Retinal pigment epithelial cell (primary cell): Measurements from ENCODE around the gene CSMD2.

Experiments used
- DNase-seq: peaks from one replicate; pipeline ENCODE4 v3.0.0-alpha.2; 2010; ENCODE audit warnings: low read depth
- H3K4me3 ChIP-seq: 2 replicates; pipeline ENCODE4 v1.5.1; 2011; ENCODE audit warnings: mild to moderate bottlenecking, low read length, control low read depth, moderate library complexity
- TF ChIP-seq, protein P1 (sequence below): conservative IDR thresholded peaks from 2 replicates; pipeline ENCODE4 v1.5.1; 2011; ENCODE audit warnings: low read depth, low read length, control low read depth, inconsistent platforms

The CSMD2 gene

DNA sequence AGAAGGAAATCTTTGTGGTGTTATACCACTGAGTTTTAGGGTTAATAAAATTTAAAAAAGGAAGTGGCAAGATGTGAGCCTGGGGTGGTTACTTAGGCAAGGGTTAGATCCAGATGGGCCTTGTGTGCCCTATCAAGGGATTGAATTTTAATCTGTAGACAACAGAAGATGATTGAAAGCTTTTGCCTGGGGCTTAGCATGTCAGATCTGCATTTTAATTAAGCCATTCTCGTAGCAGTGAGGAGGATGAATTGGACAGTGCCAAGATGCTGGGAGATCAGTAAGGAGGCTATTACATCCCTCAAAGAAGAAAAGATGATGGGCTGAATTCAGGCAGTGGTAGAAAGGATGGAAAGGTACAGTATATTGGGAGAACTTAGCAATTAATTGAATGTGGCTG is 258.9 kb downstream of the CSMD2 start:
- no peak overlapping the region for H3K4me3 ChIP-seq
- TF ChIP-seq, protein P1, sequence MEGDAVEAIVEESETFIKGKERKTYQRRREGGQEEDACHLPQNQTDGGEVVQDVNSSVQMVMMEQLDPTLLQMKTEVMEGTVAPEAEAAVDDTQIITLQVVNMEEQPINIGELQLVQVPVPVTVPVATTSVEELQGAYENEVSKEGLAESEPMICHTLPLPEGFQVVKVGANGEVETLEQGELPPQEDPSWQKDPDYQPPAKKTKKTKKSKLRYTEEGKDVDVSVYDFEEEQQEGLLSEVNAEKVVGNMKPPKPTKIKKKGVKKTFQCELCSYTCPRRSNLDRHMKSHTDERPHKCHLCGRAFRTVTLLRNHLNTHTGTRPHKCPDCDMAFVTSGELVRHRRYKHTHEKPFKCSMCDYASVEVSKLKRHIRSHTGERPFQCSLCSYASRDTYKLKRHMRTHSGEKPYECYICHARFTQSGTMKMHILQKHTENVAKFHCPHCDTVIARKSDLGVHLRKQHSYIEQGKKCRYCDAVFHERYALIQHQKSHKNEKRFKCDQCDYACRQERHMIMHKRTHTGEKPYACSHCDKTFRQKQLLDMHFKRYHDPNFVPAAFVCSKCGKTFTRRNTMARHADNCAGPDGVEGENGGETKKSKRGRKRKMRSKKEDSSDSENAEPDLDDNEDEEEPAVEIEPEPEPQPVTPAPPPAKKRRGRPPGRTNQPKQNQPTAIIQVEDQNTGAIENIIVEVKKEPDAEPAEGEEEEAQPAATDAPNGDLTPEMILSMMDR: no peak
- DNase-seq: no peak

DNA sequence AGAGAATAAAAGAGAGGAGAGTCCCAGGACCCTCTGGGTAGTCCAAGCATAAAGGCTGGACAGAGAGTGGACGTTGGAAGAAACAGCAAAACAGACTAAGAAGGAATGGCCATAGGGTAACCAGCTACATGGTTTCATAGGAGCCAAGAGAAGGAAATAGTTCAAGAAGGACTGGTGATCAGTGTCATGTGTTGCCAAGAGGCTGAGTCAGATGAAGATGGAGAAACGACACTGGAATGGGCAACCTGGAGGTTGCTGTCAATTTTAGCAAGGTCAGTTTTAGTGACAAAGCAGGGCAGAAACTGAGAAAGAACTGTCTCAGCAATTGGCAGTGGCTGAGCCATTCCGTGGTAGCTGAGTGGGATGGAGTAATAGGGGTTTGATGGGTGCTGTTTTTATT is 259.8 kb downstream of the CSMD2 start:
- TF ChIP-seq, protein P1: no peak
- DNase-seq: no peak
- H3K4me3 ChIP-seq: no peak overlapping the region

DNA sequence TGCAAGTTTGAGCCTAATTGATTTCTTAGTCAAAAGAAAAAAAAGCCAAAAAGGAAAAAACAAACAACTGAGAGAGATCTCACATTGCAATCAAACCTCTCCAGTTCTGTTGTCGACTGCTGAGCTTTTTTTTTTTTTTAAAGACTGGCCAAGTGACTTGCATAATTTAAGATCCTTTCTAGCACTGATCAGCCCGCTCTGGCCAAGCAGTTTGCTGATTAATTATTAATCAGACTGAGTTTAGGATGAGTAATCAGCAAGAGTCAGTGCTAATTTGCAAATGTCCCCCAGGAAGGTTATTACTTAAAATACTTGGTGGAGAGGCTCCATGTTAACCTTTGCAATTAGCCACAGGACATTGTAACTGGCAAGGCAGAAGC is 261.8 kb downstream of the CSMD2 start:
- TF ChIP-seq, protein P1: no peak
- no peak overlapping the region for H3K4me3 ChIP-seq
- DNase-seq: no peak

DNA sequence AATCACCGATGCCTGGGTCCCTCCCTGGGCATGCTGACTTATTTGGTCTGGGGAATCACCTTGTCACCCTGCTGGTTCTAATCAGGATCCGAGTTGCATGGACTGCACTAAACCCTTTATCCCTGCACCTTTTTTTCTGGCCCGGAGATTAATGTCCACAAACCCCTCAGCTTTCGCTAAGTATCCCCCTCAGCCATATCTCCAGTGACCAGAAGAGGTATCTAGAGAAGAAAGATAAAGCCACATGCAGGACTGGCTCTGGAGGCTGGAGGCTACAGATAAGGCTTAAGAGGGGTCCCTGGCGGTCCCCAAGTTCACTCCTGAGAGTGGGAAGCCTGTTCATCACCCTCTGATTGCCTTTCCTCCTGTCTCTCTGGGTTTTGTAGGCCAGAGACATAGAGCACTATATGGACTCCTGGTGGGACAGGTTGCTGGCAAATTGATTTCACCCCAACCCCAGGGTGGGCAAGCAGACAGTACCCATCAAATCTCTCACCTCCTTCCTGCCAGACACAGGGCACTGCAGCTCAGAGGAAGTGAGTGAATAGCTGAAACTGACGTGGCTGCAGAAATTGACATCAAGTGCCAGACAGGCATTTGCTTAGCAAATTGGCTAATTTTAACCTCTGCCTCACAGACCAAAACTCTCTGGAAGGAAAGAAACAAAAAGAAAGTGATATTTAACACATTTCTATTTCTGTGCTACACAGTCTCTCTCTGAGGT is 262.4 kb downstream of the CSMD2 start:
- TF ChIP-seq, protein P1: no peak
- no peak overlapping the region for H3K4me3 ChIP-seq
- no peak for DNase-seq

DNA sequence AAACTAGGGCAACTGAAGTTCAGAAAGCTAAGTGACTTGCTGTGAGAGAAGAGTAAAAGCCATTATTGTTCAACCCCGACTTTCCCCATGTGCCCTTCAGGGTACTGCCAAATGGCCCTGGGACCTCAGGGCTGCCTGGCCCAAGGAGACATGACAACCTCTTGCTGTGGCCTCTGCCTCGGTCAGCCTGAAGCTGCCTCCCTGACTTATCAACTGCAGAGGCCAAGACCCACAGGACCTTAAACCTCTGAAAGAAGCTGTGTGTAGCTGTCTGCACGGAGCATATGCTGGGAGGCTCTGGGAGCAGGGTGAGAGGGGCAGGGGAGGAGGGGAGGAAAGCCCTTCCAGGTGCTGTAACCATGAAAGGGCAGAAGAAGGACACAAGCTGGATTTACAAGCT is 265.3 kb downstream of the CSMD2 start:
- TF ChIP-seq, protein P1: no peak
- no peak overlapping the region for H3K4me3 ChIP-seq
- no peak for DNase-seq

DNA sequence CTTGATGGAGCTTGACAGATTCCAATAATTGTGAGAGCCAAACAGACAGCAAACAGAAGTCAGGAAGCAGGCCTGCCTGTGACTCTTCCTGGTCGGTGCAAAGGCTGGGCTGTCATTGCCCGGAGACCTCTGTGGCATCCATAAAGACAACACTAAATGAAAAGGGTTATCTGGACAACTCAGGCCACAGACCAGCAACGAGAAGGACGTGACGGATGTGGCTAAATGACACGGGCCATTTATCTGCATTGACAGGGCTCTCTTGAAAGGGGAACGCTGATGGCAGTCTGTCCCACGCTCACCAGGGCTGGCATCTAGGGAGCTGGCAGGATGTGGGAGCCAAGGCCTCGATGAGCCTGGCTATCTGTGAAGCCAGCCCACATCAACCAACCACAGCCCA is 266.1 kb downstream of the CSMD2 start:
- TF ChIP-seq, protein P1: no peak
- H3K4me3 ChIP-seq: no peak overlapping the region
- no peak for DNase-seq

DNA sequence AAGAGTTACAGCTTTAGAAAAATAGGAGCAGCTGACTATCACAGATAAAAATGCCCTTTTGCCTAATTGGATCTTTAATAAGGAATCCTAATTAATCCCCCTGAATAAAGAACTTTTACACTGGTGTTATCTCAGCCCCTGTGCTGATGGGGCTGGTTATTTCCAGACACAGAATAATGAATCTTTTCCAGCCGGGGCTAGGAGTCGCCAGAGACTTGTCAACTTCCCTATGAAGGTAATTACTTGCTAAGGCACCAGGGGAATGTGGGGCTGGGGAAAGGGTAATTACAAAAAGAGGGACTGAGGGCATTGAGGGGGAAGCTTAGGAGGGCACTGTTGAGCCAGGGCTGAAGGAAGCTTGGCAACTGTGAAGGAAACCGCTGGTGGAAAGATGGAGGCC is 266.6 kb downstream of the CSMD2 start:
- no peak overlapping the region for H3K4me3 ChIP-seq
- no peak for DNase-seq
- TF ChIP-seq, protein P1: no peak
